GM13977 (cell line): ENCODE data around the gene ZNF148.

Experiments
- DNase-seq: peaks from one replicate; pipeline ENCODE4 v3.0.0; 2012; ENCODE audit warnings: low spot score
- in situ Hi-C: fragments of 300-500 bp; cut with MboI; formaldehyde crosslinking; loops from one replicate; pipeline ENCODE4 v1.12.0; 2022; ENCODE audit warnings: low sequenced_read_pairs, low pct_unique_long_range_greater_than_20kb, mixed read lengths, inconsistent platforms; ENCODE audit not compliant: unreplicated experiment
- TF ChIP-seq, protein P1 (sequence below): IDR thresholded peaks from 2 replicates; pipeline ENCODE4 v1.5.1; 2012; ENCODE audit warnings: mild to moderate bottlenecking, control low read depth; ENCODE audit not compliant: insufficient read depth; ENCODE audit errors: extremely low read depth, missing control alignments

The ZNF148 gene

DNA sequence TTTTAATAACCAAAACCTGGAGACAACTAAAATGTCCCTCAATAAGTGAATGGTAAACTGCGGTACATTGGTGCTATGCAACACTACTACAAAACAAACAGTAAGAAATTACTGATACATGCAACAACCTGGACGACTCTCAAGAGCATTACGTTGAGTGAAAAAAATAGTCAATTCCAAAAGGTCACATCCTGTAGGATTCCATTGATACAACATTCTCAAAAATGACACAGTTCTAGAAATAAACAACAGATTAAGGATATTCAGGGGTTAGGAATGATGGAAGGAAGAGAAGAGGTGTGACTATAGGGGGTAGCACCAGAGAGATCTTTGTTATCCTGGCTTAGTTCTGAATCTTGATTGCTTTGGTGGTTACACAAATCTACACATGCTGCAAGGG, 72.2 kb downstream of the ZNF148 start:
- TF ChIP-seq, protein P1, sequence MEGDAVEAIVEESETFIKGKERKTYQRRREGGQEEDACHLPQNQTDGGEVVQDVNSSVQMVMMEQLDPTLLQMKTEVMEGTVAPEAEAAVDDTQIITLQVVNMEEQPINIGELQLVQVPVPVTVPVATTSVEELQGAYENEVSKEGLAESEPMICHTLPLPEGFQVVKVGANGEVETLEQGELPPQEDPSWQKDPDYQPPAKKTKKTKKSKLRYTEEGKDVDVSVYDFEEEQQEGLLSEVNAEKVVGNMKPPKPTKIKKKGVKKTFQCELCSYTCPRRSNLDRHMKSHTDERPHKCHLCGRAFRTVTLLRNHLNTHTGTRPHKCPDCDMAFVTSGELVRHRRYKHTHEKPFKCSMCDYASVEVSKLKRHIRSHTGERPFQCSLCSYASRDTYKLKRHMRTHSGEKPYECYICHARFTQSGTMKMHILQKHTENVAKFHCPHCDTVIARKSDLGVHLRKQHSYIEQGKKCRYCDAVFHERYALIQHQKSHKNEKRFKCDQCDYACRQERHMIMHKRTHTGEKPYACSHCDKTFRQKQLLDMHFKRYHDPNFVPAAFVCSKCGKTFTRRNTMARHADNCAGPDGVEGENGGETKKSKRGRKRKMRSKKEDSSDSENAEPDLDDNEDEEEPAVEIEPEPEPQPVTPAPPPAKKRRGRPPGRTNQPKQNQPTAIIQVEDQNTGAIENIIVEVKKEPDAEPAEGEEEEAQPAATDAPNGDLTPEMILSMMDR = no peak
- in situ Hi-C loops = no loop called here
- DNase-seq = no peak

DNA sequence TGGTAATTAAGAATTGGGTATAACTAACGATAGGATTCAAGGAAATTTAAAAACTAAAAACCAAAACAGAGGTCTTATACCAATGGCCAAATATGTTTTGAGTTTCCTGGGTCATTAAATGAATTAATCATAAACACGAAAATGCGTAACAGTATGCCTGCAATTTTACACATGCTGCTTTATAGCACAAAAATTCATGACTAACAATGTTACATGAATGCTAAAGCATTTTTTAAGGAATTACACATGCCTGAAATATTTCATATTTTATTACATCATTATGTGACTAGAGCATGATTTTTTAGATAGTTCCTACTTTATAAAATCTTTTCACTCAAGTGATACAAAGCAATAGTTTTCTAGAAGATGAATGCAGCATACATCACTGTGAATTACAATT, 74.7 kb downstream of the ZNF148 start:
- in situ Hi-C loops = no loop called here
- TF ChIP-seq, protein P1 = no peak
- no peak for DNase-seq

DNA sequence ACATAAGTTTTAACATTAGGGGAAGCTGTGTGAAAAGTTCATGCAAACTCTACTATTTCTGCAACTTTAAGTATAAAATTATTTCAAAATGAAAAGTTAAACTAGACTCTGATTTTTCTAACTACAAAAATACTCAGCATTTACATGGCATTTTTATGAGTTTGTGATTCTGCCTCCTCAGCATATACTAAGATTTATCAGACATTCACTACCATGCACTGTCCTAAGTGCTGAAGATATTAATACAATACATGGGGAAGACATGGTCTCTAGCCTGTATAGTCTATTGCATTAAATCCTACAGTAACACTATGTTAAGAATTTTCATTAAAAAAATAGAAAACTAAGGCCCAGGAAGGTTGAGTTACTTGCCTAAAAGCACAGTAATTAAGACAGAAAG, 80.7 kb downstream of the ZNF148 start:
- in situ Hi-C loops = no loop called here
- DNase-seq = no peak
- TF ChIP-seq, protein P1 = no peak

GRCh38 chr3:125292015-125292414, 83.1 kb downstream of the ZNF148 start:
- in situ Hi-C loops = no loop called here
- DNase-seq = no peak
- TF ChIP-seq, protein P1 = no peak

DNA sequence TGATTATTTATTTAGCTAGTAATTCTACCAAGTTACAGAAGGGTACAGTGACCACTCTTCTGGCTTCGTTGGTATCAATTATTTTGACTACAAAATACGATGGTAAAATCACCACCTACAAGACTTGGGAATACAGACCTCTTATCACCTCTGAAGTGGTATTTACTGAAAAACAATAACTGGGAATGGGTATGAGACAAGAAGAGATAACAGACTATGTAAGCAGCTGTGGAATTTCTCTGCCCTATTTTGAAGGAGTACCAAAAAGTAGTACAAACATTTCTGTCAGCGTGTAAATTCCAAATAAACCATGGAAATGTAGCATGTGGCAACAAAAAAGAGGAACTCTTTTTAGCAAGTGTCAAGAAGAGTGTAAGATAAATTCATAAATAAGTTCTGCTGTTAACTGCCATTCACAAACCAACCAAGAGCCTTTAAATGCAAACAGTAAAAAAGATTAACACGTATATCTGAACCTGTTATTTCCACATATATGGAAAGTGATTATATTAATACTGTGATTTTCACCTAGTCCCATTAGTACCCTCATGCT, 85.6 kb downstream of the ZNF148 start:
- no peak for DNase-seq
- TF ChIP-seq, protein P1 = no peak
- in situ Hi-C loops = no loop called here

GRCh38 chr3:125287248-125287647, 87.9 kb downstream of the ZNF148 start:
- in situ Hi-C loops = no loop called here
- DNase-seq = no peak
- TF ChIP-seq, protein P1 = no peak

- in situ Hi-C loops = no loop called here
- DNase-seq = no peak
- TF ChIP-seq, protein P1 = no peak
Measured at GRCh38 chr3:125281381-125281780, 93.7 kb downstream of the ZNF148 start.
